HG03457 (cell line): Measurements from ENCODE around the gene NRIP1.
"Not testable (repeated sequence)": the region's sequence is repeated elsewhere in the genome, so short reads cannot be mapped to it uniquely, and the experiment has no call there.

Source experiments
- ATAC-seq: cut with Tn5 transposase; IDR thresholded peaks from one replicate; pipeline ENCODE4 v1.9.1; 2021; ENCODE audit warnings: moderate number of reproducible peaks; ENCODE audit not compliant: unreplicated experiment

The NRIP1 gene

GRCh38 chr21:14982336-14982735, 82.5 kb downstream of the NRIP1 start:
- no peak for ATAC-seq

GRCh38 chr21:14981246-14981645, 83.6 kb downstream of the NRIP1 start:
- no peak for ATAC-seq

GRCh38 chr21:14979264-14979663, 85.5 kb downstream of the NRIP1 start:
- no peak for ATAC-seq

DNA sequence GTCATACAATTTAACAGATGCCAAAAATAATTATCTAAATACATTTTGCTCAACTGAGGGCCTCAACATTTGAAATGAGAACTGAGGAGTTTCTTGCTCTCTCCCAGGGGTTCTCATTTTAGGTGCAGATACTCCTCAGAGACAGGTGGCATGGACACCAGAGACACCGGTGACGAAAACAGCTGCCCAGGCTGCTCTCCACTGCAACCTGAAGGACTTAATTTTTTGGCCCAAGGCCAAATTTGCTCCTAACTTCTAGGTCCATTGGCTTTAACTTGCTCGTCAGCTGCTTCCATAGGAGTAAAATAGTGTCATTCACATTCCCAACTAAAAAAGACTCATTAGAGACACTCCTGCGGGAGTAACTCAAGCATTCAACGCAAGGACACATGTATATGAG, 87.0 kb downstream of the NRIP1 start:
- ATAC-seq = no peak

DNA sequence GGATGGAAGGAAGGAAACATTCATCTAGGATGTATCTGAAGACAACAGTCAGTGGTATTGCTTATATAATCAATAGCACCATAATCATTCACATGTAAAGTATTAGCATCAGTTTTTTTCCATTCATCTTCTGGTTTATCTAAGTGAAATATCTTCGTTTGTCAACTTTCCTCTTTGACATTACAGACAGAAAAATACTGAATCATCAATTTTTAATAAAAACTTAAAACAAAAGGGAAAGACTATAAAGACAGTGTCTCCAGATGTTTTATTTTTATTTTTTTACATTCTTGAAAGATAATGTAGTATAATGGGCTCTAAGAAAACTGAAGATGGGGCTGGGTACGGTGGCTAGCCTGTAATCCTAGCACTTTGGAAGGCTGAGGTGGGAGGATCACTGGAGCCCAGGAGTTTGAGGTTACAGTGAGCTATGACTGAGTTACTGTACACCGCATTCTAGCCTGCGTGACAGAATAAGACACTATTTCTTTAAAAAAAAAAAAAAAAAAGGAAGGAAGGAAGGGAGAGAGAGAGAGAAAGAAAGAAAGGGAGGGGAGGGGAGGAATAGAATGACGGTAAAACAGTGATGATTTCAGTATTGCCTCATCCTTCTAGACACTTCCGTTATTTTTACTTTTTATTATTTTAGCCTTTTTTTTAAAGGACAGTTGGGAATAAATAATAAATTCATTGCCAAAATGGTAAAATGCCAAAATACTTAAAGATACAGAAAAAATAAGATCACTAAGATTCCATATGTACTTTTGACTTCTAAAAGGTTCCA, 89.5 kb downstream of the NRIP1 start:
- no peak for ATAC-seq

- ATAC-seq = no peak
These were observed 92.1 kb downstream of the NRIP1 start for GRCh38 chr21:14972678-14973077.

DNA sequence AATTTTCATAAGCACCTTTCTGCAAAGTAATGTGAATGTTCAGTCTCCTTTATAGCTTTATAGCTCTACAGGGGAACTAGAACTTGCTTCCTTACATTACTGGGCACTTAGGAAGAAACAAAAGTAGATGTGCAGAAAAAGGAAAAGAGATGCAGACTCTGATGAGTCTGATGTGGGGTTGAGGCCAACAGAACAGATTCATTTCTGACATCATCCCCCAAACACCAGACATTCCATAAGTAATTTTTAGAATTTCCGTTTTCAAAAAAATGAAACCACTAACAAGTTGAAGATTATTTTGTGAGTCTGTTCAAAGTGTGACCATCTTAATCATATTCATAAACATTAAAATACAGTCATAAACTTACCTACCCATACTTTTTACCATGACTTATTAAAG, 96.0 kb downstream of the NRIP1 start:
- ATAC-seq = no peak

- ATAC-seq = no peak
These were observed 96.8 kb downstream of the NRIP1 start for GRCh38 chr21:14968029-14968428.

GRCh38 chr21:14964621-14965020, 100.2 kb downstream of the NRIP1 start:
- no peak for ATAC-seq

DNA sequence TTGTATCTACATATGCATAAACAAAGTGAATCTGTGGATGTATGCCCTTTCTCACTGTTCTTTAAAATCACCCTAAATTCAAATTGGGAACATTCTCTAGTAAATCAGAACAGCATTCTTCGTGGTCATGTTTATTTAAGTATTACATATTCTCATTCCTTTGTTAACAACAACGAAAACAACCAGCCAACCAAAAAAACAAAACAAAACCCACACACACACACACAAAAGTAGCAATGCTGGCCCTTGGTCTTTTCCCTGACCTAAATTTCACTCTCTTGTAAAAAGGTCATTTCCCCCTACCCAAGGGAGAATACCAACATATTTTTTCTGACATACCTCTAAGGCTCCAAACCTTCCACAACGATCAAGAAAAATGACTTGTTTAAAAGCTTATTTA, 102.6 kb downstream of the NRIP1 start:
- ATAC-seq = no peak

DNA sequence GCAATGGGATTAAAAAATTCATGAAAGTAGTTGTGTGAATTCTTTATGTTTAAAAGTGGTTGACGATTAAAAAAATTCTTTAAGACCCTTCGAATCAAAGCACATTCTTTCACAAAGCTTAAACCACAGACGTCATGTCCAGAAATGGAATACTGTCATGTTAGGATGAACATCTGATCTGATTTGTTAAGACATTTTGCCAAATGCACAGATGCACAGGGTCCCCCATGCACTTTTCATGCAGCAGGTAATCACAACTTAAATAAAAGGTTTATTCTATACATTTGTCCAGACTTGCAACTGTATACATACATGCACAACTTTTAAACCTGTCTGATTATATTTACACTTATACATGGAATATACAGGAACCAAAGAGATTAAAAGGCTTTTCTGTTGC, 103.3 kb downstream of the NRIP1 start:
- ATAC-seq = no peak

GRCh38 chr21:14959343-14959742, 105.5 kb downstream of the NRIP1 start:
- ATAC-seq = no peak

DNA sequence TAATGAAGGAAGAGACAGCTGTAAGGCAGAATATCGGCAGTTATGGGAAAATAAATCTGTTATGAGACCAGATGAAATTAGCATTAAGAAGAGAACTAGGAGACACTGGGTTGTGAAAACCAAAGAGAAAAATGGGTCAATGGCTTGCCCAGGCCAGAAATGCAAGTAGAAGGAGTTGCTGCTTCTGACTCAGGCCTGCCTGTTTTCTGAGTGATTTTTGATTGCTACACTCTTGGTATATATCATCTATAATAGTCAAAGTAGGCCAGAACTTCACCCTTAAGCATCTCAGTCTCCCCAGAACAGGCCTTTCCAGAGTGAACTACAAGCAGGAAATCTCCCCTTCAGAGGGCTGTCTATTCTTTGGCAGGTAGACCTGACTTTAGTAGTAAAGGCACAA, 107.0 kb downstream of the NRIP1 start:
- ATAC-seq = no peak

DNA sequence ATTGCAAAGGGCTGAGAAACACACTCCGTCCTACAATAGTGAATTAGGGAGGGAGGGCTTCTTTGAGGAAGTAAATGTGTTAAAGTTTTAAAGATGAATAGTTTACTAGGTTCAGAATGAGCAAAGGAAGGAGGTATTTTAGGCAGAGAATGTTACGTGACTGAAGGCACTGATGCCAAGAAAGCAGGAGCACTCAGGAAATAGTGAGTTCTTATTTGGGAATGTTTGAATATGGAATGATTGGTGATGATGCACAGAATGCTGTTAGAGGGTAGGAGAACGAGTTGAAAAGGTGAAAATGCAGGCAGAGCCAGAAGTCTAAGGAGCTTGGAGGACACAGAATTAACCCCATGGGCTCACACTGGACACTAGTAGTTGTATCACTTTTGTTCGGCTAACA, 108.0 kb downstream of the NRIP1 start:
- no peak for ATAC-seq

GRCh38 chr21:14955936-14956520, 108.8 kb downstream of the NRIP1 start:
- no peak for ATAC-seq

DNA sequence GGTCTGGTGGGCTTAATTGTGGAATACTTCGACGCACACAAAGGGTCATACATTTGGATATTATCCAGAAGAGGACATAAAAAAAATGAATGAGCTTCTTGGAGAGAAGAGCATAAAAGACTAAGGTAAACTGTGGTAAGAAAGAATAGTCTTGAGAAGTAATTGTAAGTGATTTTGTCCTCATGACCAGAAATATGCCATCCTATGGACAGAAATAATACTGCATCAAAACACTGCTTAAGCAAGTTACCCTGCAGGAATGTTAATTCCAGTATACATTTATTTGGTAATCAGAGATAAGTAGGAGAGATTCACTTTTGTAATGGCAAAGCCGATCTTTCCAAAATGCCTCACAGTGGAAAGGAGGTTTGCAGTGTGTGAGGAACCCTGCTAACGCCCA, 111.9 kb downstream of the NRIP1 start:
- no peak for ATAC-seq

GRCh38 chr21:14949603-14950002, 115.2 kb downstream of the NRIP1 start:
- ATAC-seq = no peak

DNA sequence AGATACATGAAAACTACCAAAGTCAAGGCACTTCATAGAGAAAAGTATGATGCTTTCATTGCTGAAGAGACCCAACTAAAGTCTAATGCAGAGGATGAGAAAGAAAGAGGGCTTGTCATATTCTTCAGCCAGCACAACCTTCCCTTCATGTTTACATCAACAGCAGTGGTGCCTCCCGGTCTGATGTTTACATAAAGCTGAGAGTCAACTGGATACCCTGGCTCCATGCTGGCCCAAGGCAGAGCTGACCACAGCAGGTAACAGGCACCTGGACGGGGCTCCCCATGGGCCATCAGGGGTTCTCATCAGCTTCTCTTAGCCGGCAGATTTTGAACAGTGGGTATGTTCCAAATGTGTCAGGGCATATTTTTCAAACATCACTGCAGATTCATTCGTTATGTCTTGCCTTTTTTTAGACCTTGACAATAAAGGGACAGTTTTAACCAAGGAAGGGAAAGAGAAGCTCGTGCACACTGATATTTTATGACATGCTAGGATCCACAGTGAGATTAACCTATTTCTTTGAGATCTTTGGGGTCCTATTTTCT, 117.1 kb downstream of the NRIP1 start:
- ATAC-seq = no peak

DNA sequence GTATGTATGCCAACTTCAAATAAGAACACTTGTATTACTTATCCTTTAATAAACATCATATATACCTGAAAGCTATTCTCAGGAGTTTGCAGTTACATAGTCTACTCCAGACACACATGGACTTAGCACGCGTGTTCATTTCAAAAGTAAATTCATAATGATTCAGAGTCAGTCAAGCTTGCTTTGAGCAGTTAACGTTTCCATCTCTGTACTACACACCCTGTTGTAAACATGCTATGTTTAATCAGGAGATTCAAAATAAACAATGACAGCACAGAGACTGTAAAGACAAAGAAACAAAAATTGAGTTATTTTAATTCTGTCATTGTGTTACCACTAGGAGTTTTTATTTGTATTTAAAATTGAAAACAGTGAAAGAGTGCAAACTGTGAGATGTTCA, 119.6 kb downstream of the NRIP1 start:
- ATAC-seq = no peak

DNA sequence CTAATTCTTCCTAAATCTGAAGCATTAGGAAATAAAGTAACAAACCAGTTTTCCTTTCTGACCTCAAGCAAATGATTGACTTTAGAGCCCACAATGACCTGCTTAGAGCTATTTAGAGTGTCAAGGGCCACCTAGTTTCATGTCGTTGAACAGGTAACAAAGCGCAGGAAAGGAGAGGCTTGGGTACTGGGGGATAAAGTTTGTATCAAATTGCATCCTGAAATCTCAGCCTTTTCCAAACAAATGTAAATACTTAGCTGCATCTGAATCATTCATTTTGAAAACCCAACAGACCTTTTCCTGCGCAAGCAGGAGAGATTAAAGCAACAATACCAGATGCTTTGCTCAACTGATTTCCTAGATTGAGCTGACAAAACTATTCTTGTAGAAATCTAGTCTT, 121.2 kb downstream of the NRIP1 start:
- ATAC-seq = no peak

DNA sequence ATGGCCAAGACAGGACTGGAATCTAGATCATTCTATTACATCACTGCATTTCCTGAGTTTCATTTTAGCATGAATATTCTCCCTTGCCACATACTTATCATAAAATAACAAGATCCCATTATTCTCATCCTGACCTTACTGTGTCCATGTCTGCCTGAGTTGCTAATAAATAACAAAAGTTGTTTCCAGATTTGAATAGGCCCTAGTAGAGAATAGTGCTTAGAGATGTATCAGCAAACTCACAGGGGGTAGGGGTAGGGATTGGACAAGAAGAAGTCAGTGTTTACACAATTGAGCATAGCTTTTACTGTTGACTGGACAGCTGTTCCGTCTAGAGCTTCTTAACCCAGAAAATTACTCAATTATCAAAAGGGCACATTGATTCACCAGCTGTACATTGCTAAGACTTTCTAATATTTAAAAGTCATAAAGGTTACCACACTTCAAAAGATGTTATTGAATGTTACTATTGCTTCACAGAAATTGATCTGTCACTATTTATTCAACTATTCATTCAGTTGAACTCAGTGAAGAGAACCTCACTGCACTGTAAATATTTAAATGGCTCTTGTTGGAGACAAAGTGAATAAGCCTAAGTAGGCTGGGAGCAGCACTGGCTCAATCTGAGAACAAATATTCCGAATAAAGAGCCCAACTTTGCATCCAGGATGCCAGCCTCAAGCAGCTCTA, 121.9 kb downstream of the NRIP1 start:
- no peak for ATAC-seq

GRCh38 chr21:14927324-14927723, 137.5 kb downstream of the NRIP1 start:
- ATAC-seq = not testable (repeated sequence)
